ENCODE measurements around the gene SPG7.
"Not testable (repeated sequence)": the region's sequence is repeated elsewhere in the genome, so short reads cannot be mapped to it uniquely, and the experiment has no call there.

Gene SPG7

GRCh38 chr16:89581861-89582563, 73.8 kb downstream of the SPG7 start:
- no peak for DNase-seq

- no peak for DNase-seq
These were observed 74.5 kb downstream of the SPG7 start for GRCh38 chr16:89582614-89583196.

DNA sequence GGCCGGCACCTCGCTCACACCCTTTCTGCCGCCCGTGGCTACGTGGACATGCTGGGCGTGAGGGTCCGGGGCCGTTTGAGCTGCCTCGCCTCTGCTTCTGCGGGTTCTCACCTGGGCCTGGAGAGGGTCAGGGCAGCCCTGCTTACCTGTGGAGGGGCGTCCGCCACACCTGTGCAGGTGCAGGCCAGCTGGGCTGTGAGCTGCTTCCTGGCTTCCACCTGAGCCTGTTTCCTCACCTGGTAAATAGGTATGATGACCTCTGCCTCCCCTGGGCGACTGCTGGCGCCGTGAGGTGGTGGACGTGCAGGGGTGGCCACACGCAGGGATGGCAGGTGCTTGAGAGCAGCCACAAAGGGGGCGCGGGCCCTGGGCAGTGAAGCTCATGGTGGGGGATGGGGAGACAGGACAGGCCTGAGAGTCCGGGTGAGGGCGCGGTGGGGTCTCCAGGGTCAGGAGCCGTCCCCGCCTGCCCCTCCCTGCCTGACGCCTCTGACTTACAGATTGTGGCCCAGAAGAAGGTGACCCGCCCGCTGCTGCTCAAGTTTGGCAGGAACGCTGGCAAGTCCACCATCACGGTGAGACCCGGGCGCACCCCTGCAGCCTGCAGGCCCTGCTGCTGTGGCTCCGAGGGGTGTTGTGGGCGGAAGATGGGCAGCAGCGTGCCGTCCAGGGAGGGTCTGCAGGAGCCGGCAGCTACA, 75.1 kb downstream of the SPG7 start:
- DNase-seq: no peak

DNA sequence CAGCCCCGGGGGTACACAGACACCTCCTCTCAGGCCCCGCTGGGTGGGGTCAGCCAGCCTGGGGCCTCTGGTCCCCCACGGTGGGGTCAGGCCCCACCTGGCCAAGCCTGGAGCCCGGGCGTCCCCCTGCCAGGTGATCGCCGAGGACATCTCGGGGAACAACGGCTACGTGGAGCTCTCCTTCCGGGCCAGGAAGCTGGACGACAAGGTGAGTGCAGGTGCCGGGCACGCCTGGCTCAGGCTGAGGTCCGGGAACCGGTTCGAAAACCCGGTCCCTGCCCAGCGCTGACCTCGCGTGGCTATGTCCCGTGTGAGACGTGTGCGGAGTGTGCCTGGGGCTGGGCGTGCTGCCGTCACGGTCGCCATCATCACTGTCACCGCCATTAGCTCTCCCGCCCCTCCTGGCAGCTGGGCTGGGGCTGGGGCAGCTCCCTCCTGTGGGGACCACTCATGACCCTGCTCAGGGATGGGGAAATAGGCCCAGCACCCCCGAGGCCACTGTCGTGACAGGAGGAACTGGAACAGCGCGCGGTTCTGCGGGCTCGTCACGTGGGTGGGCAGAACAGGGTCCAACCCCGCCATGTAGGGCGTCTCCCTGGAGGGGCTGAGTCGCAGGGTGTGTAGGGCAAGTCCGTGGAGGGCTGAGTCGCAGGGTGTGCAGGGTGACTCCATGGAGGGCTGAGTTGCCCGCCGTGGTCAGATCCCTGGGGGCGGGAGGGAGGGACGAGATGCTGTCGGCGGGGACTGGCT, 75.9 kb downstream of the SPG7 start:
- DNase-seq: no peak

DNA sequence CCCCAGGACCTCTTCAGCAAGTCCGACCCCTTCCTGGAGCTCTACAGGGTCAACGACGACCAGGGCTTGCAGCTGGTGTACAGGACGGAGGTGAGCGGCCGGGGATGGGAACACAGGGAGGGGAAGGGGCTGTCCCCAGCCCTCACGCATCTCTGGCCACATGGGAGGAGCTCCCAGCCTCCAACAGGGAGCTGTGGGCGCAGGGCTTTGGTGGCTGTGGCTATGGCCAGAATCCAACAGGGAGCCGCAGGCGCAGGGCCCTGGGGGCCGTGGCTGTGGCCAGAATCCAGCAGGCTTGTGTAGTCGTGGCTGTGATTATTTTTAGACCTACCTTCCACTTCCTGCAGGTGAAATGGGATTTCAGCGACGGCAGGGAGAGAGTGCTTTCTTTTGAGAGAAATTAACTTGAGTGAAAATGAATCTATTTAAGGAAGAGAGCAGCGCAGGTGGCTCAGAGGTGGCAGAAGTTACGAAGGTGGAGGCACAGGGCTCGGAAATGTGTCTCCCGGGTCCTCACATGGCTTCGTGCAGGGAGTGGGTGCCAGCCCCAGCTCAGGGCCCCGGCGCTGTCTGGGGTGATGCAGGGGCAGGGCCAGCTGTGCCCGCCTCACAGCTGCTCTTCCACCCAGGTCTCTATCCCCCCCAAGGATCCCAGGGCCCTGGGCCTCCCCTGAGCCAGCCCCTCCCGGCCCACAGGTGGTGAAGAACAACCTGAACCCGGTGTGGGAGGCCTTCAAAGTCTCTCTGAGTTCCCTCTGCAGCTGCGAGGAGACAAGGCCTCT, 76.8 kb downstream of the SPG7 start:
- no peak for DNase-seq

DNA sequence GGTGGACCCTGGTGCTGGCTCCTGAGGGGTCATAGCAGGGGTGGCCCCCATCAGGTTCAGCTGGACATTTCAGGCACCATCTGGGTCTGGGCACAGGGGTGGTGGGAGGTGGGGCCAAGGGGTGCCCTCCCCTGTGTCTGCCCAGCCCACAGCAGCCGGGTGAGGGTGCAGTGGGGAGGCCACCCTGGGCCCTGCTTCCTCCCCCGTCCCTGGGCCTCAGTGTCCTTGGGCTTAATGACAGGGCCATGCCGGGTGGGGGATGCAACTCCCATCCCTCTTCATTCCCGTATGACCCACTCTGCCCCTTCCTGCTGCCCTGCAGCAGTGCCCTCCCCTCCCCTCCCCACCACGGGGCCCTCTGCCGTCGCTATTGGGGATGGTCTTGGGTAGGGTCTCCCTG, 78.0 kb downstream of the SPG7 start:
- DNase-seq: no peak

GRCh38 chr16:89586853-89587252, 78.7 kb downstream of the SPG7 start:
- DNase-seq: no peak

GRCh38 chr16:89587676-89588075, 79.5 kb downstream of the SPG7 start:
- DNase-seq: not testable (repeated sequence)

DNA sequence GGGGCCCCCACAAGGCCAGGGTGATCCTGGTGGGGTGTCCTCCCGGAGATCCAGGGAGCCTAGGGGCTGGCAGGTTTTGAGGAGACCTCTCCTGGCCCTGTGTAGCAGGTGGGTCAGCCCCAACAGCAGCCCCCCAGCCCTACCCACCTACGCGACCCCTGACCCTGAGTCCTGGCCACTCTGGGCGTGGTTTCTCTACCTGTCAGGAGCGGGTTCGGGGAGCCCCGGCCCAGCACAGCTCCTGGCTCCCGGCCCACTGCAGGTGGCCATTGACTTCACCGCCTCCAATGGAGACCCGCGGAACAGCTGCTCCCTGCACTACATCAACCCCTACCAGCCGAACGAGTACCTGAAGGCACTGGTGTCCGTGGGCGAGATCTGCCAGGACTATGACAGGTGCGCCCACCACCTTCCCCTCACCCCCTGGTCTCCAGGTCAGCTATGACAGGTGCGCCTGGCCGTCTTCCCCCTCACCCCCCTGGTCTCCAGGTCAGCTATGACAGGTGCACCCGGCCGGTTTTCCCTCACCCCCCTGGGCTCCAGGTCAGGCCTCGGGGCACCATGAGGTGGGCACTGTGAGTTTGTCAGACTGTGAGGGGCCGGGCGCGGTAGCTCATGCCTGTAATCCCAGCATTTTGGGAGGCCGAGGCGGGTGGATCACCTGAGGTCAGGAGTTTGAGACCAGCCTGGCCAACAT, 80.4 kb downstream of the SPG7 start:
- DNase-seq: no peak

DNA sequence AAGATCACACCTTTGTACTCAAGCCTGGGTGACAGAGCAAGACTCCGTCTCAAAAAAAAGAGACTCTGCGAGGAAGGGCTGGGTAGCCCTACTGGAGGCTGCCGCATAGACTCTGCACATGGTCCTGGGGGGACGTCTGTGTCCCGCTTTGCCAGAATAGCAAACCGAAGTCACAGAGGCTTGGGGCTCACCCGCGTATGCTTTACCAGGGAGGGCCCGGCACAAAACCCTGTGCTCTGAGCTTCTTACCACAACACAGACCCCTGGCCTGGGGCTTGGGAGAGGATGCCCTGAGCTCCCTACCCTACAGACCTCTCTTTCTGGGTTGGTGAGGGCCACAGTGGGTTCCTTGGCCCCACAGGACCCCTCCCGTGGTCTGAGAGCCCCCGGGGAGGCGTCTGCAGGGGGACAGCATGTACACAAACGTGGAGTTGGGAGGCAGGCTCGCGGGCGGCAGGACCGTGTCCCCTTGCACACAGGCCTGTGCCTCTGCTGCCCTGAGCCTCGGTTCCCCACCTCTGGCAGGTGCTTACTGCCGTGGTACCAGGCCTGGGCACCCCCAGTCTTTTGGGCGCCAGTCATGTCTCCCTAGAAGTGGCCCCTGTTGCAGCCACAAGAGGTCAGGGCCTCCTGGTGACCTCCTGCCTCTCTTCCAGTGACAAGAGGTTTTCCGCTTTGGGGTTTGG, 81.2 kb downstream of the SPG7 start:
- no peak for DNase-seq

DNA sequence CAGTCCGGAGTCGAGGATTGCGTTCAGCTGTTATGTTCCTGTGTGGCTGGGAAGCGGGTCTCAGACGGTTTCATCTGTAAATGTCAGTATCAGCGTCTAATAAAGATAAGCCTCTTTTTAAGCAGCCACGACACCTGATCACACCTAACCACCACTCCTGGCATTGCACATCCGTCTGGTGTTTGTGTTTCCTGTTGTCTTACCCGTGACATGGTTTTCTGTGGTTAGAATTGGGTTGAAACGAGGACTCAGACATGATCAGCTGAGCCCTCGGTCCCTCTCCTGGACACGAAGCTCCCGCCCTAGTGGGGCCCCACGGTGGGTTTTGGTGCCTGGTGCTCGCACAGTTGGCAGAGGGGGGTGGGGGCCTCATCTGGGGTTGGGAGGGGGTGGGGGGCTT, 85.6 kb downstream of the SPG7 start:
- DNase-seq: peak; percentile 49

DNA sequence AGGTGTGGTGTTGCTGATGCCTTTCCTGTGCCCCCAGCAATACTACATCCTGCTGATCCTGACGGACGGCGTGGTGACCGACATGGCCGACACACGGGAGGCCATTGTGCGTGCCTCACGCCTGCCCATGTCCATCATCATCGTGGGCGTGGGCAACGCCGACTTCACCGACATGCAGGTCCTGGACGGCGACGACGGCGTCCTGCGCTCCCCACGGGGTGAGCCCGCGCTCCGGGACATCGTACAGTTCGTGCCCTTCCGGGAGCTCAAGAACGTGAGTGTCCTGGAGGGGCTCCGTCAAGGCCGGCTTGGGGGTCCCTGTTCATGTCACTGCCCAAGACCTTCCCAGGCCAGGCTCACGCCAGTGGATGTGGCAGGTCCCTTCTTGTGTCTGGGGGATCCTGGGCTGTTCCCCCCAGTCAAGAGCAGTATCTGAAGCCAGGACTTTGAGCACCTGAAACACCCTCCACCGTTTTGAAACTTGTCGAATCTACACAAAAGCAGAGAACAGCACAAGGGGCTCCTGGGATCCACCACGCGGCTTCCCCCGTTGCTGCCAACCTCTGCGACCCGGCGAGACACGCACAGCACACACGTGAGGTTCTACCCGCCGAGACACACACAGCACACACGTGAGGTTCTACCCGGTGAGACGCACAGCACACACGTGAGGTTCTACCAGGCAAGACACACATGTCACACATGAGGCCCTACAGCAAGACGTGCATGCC, 87.3 kb downstream of the SPG7 start:
- DNase-seq: no peak

- no peak for DNase-seq
These were observed 88.0 kb downstream of the SPG7 start for GRCh38 chr16:89596061-89596689.

GRCh38 chr16:89596957-89597649, 88.9 kb downstream of the SPG7 start:
- no peak for DNase-seq

DNA sequence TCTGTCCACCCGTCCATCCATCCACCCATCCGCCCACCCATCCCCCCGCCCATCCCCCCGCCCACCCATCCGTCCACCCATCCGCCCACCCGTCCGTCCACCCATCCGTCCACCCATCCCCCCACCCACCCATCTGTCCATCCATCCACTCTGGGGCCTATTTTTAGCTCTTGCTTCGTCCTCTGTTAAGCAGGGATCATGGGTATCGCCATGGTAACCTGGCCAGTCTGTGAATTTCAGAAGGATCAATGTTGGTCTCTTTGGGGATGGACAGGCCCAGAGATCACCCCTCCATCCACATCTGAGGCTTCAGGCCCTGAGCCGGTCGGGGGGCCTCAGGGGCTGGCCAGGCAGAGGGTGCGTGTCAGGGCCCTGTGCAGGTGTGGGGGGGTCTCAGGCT, 90.0 kb downstream of the SPG7 start:
- DNase-seq: no peak

DNA sequence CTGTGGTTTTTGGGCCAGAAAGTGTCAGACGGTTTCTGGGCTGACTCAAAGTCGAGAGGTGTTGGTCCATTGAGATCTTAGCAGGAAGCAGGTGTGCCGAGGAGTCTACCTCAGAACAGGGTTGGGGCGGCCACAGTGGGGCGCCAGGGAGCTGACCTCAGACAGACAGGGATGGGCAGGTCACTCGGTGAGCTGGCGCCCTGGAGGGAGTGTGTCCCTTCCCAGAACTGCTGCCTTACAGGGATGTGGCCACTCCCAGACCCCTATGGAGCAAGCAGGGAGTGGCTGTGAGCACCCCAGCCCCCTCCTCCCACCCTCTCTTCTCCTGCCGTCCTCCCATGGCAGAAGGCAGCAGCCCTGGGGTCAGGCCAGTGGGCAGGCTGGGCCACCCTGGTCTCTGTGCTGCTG, 91.3 kb downstream of the SPG7 start:
- DNase-seq: peak; percentile 43

DNA sequence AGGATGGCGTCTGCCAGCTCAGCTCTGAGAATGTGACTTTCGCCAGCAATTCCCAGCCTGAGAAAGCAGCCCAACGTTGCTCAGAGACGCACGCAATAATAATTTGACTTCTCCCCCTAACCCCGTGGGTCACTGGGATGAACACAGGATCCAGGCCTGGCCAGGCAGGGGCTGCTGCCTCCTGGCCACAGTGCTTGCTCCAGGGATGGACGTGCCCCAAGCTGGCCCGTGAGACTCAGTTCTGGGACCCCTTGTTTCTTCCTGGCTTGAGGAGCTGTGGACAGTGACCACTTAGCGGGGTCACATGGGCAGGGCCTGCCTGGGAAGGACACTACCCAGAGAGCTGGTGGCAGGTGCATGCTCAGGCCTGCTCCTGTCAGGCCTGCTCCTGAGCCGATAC, 91.7 kb downstream of the SPG7 start:
- no peak for DNase-seq

DNA sequence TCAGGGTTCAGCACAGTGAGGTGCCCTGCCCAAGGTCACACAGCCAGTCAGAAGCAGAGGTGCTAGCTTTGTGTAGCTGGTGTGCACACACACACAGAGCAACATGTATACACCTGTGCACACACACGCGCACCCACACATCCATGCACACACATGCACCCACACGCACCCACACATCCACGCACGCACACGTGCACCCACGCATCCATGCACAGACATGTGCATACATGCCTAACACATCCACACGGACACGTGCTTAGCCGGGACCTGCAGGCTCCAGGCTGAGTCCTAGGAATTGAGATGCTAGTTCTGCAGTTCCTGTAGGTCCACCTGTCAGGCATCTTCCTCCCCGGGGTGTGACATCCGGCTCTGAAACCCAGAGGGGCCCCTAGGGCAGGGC, 92.2 kb downstream of the SPG7 start:
- no peak for DNase-seq

- DNase-seq: no peak
These were observed 92.8 kb downstream of the SPG7 start for GRCh38 chr16:89600956-89601355.

- no peak for DNase-seq
These were observed 93.7 kb downstream of the SPG7 start for GRCh38 chr16:89601906-89602272.

All from activated T-cell treated with anti-CD3 and anti-CD28 coated beads, Interleukin-2, amount 50 U/mL, for 1 hour (primary cell).